HG03108 (cell line): ENCODE data around the gene DLGAP1.
"Not testable (repeated sequence)": the region's sequence is repeated elsewhere in the genome, so short reads cannot be mapped to it uniquely, and the experiment has no call there.

Experiments used
- ATAC-seq: cut with Tn5 transposase; IDR thresholded peaks from one replicate; pipeline ENCODE4 v1.9.1; 2021; ENCODE audit warnings: moderate library complexity; ENCODE audit not compliant: unreplicated experiment

Gene DLGAP1

DNA sequence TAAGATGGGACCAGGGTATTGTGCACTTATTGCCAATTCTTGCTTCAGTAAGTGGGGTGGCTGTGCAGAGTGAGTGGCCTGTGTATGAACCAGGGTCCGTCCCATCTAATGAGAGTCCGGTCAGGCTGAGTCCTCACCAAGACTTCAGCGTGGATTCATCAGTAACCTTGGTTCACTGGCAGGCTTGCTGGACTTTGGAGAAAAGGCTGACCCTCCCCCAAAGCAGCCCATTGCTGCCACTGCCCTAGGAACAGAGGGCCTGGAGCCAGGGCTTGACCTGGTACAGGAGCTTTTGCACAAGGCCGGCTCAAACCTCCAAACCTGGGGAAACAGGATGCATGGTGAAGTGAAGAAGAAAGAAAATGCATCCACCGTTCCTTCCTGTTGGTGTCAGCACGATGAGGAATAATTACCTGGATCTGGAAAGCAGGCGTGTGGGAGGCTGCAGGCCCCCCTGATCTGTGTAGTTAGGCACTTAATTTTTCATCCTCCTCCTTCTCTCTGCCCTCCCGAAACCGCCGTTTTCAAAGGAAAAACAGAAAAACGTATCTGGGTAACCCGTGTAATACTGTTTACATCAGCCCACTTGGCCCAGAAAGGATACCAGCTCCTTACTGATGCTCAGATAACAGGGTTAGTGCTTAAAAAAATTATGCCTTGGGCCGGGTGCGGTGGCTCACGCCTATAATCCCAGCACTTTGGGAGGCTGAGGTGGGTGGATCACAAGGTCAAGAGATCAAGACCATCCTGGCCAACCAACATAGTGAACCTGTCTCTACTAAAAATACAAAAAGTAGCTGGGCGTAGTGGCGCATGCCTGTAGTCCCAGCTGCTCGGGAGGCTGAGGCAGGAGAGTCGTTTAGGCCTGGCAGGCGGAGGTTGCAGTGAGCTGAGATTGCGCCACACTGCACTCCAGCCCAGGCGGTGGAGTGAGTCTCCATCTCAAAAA is 857.4 kb downstream of the DLGAP1 start:
- no peak for ATAC-seq

DNA sequence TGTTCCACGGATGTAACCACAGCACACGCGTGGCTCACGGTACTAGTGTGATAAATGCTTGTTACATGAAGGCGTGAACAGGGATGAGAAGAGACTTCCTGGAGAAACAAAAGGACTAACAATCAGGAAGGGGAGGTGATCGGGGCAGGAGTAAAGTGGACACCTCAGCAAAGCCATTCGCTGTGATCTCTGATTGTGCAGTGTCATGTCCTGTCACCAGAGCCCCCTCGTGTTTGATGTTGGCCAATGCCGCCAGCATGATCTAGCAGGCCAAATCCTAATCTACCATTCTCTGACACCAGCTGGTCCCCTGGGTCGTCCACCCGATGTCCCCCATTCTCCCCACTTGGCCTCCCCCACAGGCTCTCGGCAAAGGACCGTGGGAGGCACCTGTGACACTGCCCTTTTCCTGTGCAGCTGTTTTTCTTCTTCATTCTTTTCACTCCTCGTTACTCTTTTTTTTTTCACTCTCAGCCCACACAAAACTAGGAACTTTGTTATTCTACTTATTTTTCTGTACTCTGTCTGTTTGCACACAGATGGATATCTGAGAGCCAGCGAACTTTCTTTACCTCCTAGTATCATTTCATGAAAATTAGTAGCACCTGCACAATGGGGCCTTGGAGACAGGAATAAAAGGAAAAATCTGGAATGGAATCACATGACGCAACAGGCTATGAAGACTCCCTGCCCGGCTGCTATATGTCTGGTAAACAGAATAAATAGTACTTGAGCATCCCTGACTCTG is 858.3 kb downstream of the DLGAP1 start:
- peak; percentile 20 for ATAC-seq

DNA sequence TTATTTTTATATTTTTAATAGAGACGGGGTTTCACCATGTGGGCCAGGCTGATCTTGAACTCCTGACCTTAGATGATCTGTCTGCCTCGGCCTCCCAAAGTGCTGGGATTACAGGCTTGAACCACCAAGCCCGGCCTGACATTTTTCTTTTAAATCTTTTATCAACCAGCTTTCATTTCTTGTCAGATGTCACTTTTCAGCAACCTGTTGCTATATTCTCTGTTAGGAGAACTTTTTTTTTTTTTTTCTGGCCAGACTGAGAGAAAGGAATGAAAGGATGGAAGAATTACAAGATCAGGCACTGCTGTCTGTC is 858.8 kb downstream of the DLGAP1 start:
- no peak for ATAC-seq

DNA sequence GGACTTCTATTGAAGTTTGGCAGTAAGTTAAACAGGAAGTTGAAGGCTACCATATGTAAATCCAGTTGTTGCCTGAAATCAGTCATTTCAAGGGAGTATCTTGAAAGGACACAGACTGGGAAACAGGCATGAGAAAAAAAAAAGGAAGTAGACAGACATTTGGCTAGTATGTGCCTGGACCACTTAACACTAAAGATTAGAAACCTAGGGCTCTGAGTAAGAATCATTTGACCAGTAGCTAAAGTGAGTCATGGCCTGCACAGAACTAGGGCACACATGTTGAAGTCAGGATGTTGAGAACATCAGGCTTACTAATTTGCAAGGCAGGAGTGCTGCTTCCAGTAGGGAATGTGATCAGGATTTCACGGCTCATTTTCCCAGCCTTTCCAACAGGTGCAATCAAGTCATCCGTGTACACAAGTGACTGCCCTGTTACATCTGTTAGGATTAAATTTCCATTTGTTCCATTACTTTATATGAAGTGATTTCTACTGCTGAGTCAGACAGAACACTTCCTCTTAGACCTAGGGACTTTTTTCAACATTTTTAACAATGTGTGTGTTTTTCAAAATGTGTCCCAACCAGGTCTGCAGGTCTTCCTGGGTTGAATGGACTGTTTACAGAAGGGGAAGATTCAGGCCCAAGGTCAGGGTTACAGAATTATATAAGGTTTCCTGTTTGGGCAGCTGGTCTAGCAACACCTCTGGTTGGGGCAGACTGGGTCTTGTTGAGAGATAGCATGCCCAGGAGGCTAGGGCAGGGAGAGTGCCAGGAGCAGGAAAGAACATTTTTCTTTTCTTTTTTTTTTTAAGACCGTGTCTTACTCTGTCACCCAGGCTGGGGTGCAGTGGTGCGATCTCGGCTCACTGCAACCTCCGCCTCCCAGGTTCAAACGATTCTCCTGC is 859.5 kb downstream of the DLGAP1 start:
- ATAC-seq: peak; percentile 45

DNA sequence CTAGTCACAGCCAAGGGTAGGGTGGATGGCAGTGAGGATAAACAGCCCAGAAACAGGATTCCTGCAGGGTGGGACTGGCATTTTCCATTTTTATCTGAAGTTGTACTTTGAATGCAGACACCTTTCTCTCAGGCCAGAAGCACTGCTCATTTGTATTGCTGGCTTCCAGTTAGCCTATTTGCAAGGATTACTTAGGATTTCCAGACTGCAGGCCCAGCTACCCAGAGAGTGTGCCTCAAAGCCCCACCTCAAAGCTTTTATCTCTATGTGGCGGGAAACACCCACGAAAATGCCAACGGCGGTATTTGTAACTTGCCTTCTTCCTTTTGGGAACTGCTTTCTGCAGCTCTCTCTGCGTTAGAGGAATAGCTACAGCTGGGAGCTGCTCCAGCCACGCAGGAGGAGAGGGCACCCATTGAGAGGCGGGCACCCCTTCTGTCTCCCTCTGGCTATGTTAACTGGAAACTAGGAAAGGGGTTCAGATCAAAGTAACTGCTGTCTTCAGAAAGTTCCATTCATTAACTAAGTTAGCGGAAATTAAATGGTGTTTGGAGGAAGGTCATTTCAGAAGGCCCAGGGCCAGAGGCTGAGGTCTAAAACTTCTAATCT is 860.2 kb downstream of the DLGAP1 start:
- no peak for ATAC-seq

DNA sequence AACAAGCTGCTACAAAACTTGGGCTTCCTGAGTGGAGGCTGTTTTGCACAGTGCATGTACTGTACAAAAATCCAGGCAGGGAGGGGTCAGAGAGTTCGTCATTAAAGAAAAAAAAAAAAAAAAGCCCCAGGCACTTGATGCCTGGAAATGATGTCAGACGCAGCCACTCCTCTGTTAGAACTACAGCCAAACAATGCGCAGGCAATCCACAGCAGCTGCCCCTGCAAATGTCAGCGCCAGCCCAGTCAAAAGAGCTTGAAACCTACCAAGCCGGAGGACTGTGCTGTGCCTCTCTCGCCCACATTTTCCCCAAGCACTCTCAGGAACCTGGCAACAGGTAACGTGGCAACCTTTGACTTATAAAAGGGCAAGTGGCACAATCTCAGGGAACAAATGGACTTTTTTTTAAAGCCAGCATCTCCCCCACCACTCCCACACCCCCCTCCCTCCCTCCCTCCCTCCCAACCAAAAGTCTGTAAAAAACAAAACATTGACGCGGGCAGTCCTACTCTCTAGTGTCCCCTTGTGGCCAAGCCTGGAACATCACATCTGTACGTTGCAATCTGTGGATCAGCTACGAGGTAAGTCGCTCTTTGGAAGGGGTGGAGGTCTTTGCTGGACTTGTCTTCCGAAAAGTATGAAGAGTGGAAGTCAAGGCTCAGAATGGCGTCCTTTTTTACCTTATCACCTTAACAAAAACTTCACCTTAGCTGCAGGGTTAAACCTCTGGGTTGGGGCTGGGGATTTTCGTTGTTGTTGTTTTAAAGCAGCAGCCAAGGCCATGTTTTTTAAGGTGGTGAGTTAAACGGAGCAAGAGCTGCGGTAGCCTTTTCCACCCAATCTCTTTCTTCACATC is 861.0 kb downstream of the DLGAP1 start:
- ATAC-seq: peak; percentile 57

DNA sequence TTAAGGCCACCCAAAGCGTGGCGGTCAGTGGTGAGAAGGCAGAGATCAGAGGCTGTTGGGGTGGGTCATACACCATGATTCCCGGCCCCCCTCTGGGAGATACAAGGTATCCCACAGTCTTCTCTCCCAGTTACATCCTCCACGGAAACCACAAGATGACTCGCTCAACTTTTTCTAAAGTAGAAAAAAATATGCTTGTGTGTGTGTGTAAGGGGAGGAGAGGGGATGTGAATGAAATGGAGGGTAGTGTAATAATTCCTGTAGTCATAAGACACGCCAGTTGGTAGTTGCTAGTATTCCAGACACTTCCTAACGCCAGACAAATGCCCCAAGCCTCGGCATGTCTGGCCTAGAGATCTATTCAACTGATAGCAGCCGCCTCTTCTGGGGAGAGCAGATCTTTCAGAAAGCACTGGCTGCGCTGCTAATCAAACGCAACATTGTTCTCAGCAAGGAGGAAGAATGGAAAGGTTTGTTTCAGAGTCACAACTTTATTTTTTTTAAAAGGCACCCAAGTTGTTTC is 861.7 kb downstream of the DLGAP1 start:
- peak; percentile 2 for ATAC-seq

DNA sequence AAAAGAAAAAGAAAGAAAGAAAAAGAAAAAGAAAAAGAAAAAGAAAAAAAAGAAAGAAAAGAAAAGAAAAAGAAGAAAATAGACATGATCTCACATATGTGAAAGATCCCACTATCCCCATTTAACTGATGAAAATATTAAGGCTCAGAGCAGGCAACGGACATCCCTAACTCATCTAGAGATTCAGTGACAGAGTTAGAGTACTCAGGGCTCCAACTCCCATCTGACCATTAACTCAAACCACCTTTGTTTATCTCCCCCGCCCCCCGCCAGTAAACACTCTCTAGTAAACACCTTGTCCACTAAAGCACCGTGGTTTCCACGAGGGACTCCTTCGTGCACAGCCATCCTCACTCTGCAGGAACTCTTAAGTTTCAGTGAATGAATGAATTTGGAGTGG is 862.2 kb downstream of the DLGAP1 start:
- ATAC-seq: no peak

DNA sequence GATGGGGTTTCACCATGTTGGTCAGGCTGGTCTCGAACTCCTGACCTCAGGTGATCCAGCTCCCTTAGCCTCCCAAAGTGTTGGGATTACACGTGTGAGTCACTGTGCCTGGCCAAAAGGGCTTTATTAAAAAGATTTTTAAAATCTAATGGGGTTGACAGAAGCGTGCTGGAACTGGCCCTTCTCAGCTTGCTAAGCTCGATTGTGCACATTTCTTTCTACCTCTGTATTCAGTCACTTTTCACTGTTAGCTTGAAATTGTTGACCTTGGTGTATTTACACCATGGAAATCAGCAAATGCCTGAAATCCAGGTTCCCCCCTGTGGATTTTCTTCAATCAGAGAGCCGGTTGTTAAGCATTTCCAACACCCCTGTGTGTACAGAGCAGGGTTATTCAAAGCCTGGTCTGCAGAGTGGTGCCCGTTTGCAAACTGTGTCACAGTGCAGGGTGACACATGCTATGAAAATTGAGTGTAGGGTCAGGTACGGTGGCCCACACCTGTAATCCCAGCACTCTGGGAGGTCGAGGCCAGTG is 864.9 kb downstream of the DLGAP1 start:
- ATAC-seq: no peak

DNA sequence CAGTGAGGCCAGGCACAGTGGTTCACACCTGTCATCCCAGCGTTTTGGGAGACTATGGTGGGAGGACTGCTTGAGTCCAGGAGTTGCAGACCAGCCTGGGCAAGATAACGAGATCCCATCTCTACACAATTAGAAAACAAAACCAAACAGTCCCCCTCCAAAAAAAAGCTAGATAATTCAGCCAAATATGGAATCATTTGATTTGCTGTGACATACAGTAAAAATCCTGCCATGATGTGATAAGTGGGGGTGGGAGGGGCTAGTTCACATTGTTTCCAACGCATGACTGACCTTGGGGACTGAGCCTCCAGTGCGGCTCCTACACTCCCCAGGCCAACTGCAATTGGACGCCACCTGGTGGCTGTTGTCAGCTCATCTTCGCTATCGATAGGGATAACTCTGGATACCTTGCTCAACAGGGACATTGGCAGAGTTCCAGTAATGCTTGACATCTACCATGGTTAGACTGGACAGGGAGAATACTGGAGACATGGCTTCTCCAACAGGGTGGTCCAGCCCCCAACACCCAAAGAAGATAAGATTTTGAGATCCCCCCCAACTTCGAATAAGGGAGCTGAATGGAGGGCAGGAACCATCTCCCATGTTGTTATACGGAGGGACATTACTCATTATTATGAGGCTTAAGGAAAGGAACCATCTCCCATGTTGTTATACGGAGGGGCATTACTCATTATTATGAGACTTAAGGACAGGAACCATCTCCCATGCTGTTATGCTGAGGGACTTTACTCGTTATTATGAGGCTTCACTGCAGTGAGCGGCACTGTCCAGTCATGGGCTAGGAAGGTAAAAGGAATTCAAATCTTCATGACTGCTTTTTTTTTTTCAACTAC is 869.2 kb downstream of the DLGAP1 start:
- ATAC-seq: no peak

DNA sequence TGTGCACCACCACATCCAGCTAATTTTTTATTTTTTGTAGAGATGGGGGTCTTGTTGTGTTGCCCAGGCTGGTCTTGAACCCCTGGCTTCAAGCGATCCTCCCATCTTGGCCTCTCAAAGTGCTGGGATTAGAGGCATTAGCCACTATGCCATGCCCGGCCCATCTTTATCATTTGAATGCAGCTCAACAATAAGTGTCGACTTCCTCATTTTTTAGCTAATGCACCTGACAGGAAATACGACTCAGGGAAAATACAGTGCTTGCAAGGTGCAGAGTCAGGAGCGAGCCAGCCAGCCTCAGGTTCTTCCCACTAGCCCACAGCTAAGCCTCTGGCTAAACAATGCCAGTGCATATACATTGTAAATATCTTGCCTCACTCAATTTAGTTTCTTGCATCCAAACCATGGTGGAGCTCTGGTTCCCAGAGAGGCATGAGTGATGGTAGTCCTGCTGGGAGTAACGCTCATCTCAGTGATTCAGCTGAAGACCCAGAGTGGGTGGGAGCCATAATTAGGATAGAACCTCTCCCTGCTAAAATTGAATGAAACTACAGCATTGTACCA is 870.1 kb downstream of the DLGAP1 start:
- ATAC-seq: no peak

DNA sequence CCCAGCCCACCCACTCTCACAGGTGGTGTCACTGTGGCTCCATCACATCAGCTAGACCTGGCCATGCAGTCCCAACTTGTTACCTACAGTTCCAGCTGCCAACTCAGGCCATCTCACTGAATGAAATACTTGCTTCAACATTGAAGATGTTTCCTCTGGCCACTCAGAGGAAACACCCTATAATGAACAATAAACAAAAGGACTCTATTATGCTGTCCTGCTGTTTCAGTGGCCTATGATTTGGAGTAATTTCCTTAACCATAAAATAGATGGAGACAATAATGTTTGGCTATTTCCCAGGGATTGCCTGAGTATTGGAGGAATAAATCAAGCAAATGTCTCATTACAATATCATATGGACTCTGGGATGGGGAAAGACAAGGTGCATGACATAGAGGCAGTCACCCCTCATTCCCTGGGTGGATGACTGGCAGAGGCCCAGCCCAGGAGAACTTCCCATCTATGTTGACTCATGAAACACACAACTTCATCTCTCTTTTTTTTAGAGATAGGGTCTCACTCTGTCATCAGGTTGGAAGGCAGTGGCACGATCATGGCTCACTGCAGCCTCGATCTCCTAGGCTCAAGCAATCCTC is 870.7 kb downstream of the DLGAP1 start:
- no peak for ATAC-seq

DNA sequence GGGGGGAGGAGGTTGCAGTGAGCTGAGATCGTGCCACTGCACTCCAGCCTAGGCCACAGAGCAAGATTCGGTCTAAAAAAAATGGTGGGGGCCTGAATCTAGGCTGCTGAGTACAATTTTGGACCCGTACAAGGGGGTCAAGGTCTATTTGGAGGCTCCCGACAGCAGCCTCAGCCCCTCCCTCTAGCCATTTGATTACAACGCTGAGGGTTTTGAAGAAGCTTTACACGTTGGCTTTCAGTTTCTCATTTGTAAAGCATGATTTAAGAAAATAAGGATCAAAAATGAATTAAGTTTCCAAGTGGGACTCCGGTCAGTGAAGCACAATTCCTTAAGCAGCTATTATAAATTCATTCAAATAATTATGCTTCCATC is 871.2 kb downstream of the DLGAP1 start:
- no peak for ATAC-seq

DNA sequence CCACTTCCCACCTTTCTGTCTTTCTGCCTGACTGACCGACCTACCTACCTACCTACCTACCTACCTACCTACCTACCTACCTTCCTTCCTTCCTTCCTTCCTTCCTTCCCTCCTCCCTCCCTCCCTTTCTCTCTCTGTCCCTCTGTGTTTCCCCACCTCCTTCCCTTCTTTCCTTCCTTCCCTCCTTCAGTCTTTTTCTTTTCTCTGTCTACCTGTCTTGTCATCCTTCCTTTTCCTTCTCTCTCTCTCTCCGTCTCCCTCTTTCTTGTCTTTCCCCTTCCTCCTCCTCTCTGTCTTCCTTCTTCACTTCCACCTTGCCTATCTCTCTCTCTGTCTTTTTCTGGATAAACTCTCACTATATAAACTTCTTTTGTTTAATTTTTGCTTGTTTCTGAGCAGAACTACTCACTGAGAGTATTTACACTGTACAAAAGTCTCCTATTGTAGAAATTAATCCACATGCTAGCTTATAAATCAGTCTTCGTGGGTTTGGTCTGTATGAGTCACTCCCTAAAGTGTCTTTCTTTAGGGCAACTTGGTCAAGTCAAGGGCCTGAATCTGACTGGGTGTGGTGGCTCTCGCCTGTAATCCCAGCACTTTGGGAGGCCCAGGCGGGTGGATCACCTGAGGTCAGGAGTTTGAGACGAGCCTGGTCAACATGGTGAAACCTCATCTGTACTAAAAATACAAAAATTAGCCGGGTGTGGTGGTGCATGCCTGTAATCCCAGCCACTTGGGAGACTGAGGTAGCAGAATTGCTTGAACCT is 871.8 kb downstream of the DLGAP1 start:
- not testable (repeated sequence) for ATAC-seq

DNA sequence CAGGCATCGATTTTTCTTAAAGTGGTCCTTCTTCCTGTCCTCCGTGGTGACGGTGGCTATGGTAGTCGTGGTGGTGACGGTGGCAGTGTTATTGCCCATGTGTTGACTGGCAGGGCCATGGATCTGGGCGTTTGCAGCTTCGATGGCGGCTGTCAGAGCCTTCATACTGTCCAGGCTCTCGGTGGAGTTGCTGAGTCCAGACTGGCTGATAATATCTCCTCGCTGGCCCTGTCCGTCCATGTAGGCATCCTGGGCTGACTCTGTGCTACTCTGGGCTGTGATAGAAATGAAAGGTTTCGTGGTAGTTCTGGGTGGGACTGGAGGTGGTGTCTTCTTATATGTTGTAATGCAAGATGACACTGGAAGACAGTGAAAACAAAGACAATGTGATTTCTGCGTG is 873.2 kb downstream of the DLGAP1 start:
- ATAC-seq: no peak

DNA sequence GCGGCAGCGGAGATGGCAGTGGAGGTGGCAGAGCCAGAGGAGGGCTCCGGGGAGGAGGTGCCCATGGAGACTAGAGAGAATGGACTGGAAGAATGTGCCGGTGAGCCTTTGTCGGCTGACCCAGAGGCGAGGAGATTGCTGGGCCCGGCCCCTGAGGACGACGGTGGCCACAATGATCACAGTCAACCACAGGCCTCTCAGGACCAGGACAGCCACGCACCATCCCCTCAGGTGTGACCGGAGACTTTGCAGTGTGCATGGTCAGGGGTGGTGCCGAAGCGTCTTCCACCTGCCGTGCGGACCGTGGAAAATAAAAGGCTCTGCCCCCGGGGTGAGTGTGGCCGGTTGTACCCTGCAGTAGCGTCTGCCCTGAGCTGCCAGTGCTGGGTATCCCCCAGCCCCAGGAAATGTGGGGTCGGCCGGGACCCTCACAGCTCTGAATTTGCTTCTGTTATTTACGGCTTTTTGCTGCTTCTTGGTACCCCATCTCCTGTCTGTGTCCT is 874.5 kb downstream of the DLGAP1 start:
- ATAC-seq: not testable (repeated sequence)

DNA sequence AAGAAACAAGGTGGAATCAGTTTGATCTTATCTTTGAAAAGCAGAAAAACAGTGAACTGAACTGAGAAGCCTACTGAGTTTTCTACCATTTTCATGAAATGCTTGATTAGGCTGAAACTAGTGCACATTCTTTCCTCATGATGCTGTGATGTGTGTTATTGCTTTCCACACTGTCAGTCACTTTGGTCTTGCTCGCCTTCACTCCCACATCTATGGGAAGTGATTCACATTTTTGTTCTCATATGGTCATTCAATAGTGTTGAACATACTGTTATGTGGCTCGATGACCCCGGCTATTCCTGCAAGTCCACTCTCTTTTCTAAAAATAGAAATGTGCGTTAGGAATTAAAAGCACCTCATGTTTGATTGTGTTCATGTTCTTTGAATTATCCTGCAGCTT is 875.4 kb downstream of the DLGAP1 start:
- no peak for ATAC-seq
